SK-N-SH (cell line): Measurements from ENCODE around the gene ANKRD9. TPM values are rescaled to one million over a fixed set of nuclear protein-coding genes. Genes with fewer than 3 reads are reported as not detected.

ENCODE experiments used
- CTCF ChIA-PET: fragments of 300-600, 350-600 bp; formaldehyde crosslinking; extraction: SDS; loops from one replicate; lab custom pipeline; 2021; lab: Yijun Ruan, JAX
- POLR2A ChIA-PET: fragments of 350-600 bp; sonication (Branson Sonifier 250); formaldehyde crosslinking; extraction: SDS; loops from one replicate; lab custom pipeline; 2020; ENCODE audit warnings: antibody characterized with exemption, inconsistent platforms; lab: Yijun Ruan, JAX
- DNase-seq: peaks from one replicate; pipeline ENCODE4 v3.0.0; 2012
- H2AFZ ChIP-seq: fragments of 200-600 bp; sonication (generic); 2 replicates; pipeline ENCODE4 v1.8.1; 2016; ENCODE audit warnings: antibody characterized with exemption, mild to moderate bottlenecking, low read depth
- H3F3A ChIP-seq: fragments of 200-600 bp; sonication (generic); replicated peaks from 2 replicates; pipeline ENCODE3; 2016; ENCODE audit warnings: antibody characterized with exemption, mild to moderate bottlenecking; ENCODE audit not compliant: insufficient read depth
- H3K27ac ChIP-seq, 2 experiments: fragments of 200-500 bp in 1 of 2; fragments of 200-600 bp in 1 of 2; sonication (Bioruptor generic) in 1 of 2; sonication (generic), shearing (Covaris generic) in 1 of 2; 2 replicates each; pipeline versions ENCODE4 v1.5.1 to v1.6.1; 2014 to 2016; ENCODE audit warnings: low read depth in 2 of 2, inconsistent platforms in 1 of 2, low read length in 1 of 2, mild to moderate bottlenecking in 1 of 2, mixed read lengths in 1 of 2
- H3K27me3 ChIP-seq: fragments of 200-600 bp; sonication (generic), shearing (Covaris generic); 2 replicates; pipeline ENCODE4 v1.6.1; 2016; ENCODE audit warnings: mixed run types; ENCODE audit not compliant: insufficient read depth
- H3K36me3 ChIP-seq, 2 experiments: fragments of 200-500 bp in 1 of 2; fragments of 200-600 bp in 1 of 2; sonication (Bioruptor generic) in 1 of 2; sonication (generic) in 1 of 2; replicated peaks in 1 of 2; 2 replicates each; pipeline versions ENCODE3 to v1.5.1; 2014 to 2016; ENCODE audit warnings: low read length in 1 of 2, mild to moderate bottlenecking in 1 of 2; ENCODE audit not compliant: insufficient read depth in 2 of 2, control insufficient read depth in 1 of 2
- H3K4me1 ChIP-seq, 2 experiments: fragments of 200-500 bp in 1 of 2; fragments of 200-600 bp in 1 of 2; sonication (Bioruptor generic) in 1 of 2; sonication (generic), shearing (Covaris generic) in 1 of 2; 2 replicates each; pipeline versions ENCODE4 v1.5.1 to v1.6.1; 2014 to 2016; ENCODE audit warnings: low read depth in 1 of 2, low read length in 1 of 2, mixed run types in 1 of 2; ENCODE audit not compliant: insufficient read depth in 2 of 2, control insufficient read depth in 1 of 2
- H3K4me2 ChIP-seq: fragments of 200-600 bp; sonication (generic), shearing (Covaris generic); 2 replicates; pipeline ENCODE4 v1.6.1; 2017; ENCODE audit warnings: mixed run types
- H3K4me3 ChIP-seq, 2 experiments: fragments of 200-500 bp in 1 of 2; fragments of 200-600 bp in 1 of 2; sonication (Bioruptor generic) in 1 of 2; sonication (generic), shearing (Covaris generic) in 1 of 2; 2 replicates each; pipeline versions ENCODE4 v1.5.1 to v1.8.1; 2014 to 2016; ENCODE audit warnings: low read depth in 2 of 2, inconsistent platforms in 1 of 2, low read length in 1 of 2, mild to moderate bottlenecking in 1 of 2, mixed read lengths in 1 of 2, moderate library complexity in 1 of 2
- H3K79me2 ChIP-seq: fragments of 200-600 bp; sonication (generic); 2 replicates; pipeline ENCODE4 v1.8.1; 2017; ENCODE audit warnings: mild to moderate bottlenecking; ENCODE audit not compliant: insufficient read depth
- H3K9ac ChIP-seq: fragments of 200-600 bp; sonication (generic); 2 replicates; pipeline ENCODE4 v1.6.1; 2017; ENCODE audit warnings: mixed run types
- H3K9me2 ChIP-seq: fragments of 200-600 bp; sonication (generic); 2 replicates; pipeline ENCODE4 v1.6.1; 2017; ENCODE audit warnings: mixed run types
- H3K9me3 ChIP-seq: fragments of 200-600 bp; sonication (generic); 2 replicates; pipeline ENCODE4 v1.6.1; 2017; ENCODE audit warnings: mixed run types, mild to moderate bottlenecking, moderate library complexity
- H4K20me1 ChIP-seq: fragments of 200-600 bp; sonication (generic); 2 replicates; pipeline ENCODE4 v1.6.1; 2017; ENCODE audit warnings: mild to moderate bottlenecking, mixed run types; ENCODE audit not compliant: insufficient read depth
- EP300 ChIP-seq, 2 experiments: IDR thresholded peaks; 2 replicates each; pipeline versions ENCODE4 v1.4.0 to v1.6.1; 2012; ENCODE audit warnings: borderline replicate concordance in 1 of 2, low read depth in 1 of 2, low read length in 1 of 2
- FOXJ3 ChIP-seq: sonication (generic); formaldehyde crosslinking; IDR thresholded peaks from 2 replicates; pipeline ENCODE4 v1.5.1; 2020; ENCODE audit warnings: mild to moderate bottlenecking, missing genetic modification reagents
- GATA2 ChIP-seq: sonication (generic); formaldehyde crosslinking; IDR thresholded peaks from 2 replicates; pipeline ENCODE4 v1.5.0; 2020; ENCODE audit warnings: mild to moderate bottlenecking, missing genetic modification reagents
- IRF3 ChIP-seq: fragments of 150-350 bp; IDR thresholded peaks from 2 replicates; pipeline ENCODE4 v1.6.1; 2016; ENCODE audit warnings: mild to moderate bottlenecking, low read depth, low read length
- JUND ChIP-seq: IDR thresholded peaks from 2 replicates; pipeline ENCODE4 v1.4.0; 2012
- NFIC ChIP-seq: IDR thresholded peaks from 2 replicates; pipeline ENCODE4 v1.4.0; 2012; ENCODE audit warnings: borderline replicate concordance
- NRF1 ChIP-seq: IDR thresholded peaks from 2 replicates; pipeline ENCODE4 v1.6.1; 2012; ENCODE audit warnings: low read depth, mild to moderate bottlenecking, low read length
- PBX3 ChIP-seq: IDR thresholded peaks from 2 replicates; pipeline ENCODE4; 2012
- RCOR1 ChIP-seq: fragments of 150-350 bp; IDR thresholded peaks from 2 replicates; pipeline ENCODE4 v1.6.1; 2017; ENCODE audit warnings: antibody characterized with exemption, low read length
- RXRA ChIP-seq: IDR thresholded peaks from 2 replicates; pipeline ENCODE4 v1.4.0; 2012; ENCODE audit warnings: low read depth, mild to moderate bottlenecking, borderline replicate concordance
- SMC3 ChIP-seq: IDR thresholded peaks from 2 replicates; pipeline ENCODE4 v1.6.1; 2012; ENCODE audit warnings: low read depth, low read length, improper control_type of control experiment
- TAF1 ChIP-seq: IDR thresholded peaks from 2 replicates; pipeline ENCODE4 v1.6.1; 2012; ENCODE audit warnings: low read depth, mild to moderate bottlenecking, low read length, moderate library complexity, borderline replicate concordance
- YY1 ChIP-seq: IDR thresholded peaks from 2 replicates; pipeline ENCODE4 v1.4.0; 2012; ENCODE audit warnings: low read depth, mild to moderate bottlenecking
- WGBS: methylation state at CpG from one replicate; pipeline ENCODE4 v1.1.6; 2017; ENCODE audit warnings: low lambda C conversion rate; 5-methylcytosine and 5-hydroxymethylcytosine counted together
- polyA plus RNA-seq, 3 experiments: library from polyadenylated mRNA; depleted of rRNA; stranded (reverse); fragments of >200 nt; gene quantifications; 2 replicates each; pipeline ENCODE4 v1.2.3, GENCODE V29; 2012
- TF ChIP-seq, protein P1 (sequence below): IDR thresholded peaks from 2 replicates; pipeline ENCODE4 v1.4.0; 2012; ENCODE audit warnings: low read depth, borderline replicate concordance
- TF ChIP-seq, protein P2 (sequence below): fragments of 200-600 bp; sonication (generic); IDR thresholded peaks from 2 replicates; pipeline ENCODE4 v1.6.1; 2017; ENCODE audit warnings: antibody characterized with exemption, mild to moderate bottlenecking, moderate library complexity
- TF ChIP-seq, protein P3 (sequence below): IDR thresholded peaks from 2 replicates; pipeline ENCODE4 v1.6.1; 2012; ENCODE audit warnings: mild to moderate bottlenecking, low read depth, low read length, moderate library complexity

ANKRD9 gene
- polyA plus RNA-seq, 1 of the 3 experiments (the other 2 are of a cell fraction), result 21.3 TPM

DNA sequence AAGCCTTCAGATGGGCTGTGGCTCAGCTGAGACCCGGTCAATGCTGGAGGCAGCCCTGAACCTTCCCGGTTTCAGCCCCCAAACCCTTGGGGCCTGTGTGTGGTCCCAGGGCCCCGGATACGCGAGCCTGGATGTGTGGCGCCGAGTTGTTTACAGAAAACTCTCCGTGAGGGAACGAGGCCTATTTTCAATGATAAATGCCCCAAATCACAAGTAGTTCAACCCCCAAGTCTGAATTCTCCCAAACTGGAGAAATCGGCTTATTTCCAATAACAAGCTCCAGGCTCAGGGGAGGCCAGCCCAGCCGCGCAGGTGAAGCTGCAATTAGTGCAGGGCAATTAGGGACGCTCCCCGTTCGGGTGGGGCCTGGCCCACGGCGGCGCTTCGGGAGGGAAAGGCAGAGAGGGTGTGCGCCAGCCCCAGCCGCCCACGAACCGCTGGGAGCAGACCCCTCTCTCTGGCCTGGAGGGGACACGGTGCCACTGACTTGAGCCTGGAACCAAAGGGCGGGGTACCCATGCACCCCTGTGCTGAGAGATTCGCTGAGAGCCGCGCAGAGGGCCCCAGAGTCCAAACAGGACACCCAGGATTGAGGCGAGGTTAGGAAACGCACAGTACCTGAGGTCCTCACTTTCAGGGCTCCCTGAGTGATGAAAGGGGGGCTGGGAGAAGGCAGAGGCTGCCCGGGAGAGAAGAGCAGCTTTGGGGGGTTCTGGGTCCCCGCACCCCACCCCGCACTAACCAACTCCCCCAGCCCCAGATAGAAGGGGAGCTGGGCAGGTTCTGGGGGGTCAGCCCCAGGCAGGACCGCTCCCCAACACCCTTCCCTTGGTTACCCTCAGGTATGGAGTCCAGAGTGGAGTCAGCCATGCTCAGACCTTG lies 14.2 kb upstream of the ANKRD9 start:
- peaks cover 0 to 12% of the 10 kb centered on the region in 2 experiments; a peak in 2 of 4 replicates for H3K4me1 ChIP-seq
- no peaks in the 10 kb centered on the region for H3K27me3 ChIP-seq
- 86% methylated on average over 27 of the region's 34 CpGs for WGBS
- H3K9me3 ChIP-seq, result no peaks in the 10 kb centered on the region
- H3K36me3 ChIP-seq, result no peaks in the 10 kb centered on the region
- ChIA-PET POLR2A (interaction anchor here (0.9 to 1.2 kb wide), 2 partner anchors 68 kb away, joined by 3 read pairs; no protein-coding TSS in a partner anchor), CTCF (interaction anchor here (0.7 to 4.4 kb wide), 23 partner anchors 8 to 309 kb away, joined by 3 to 36 read pairs (median 6); no protein-coding TSS in a partner anchor)
- no peaks in the 10 kb centered on the region for H3K9me2 ChIP-seq
- peaks cover 8% of the 10 kb centered on the region for H3F3A ChIP-seq
- peak overlapping the region in 1 of 2 experiments; percentile 20; a peak in 1 of 4 replicates for H3K27ac ChIP-seq
- no peaks in the 10 kb centered on the region for H3K79me2 ChIP-seq
- TF ChIP-seq GATA2 (no peak), EP300 (IDR thresholded peaks at IDR 0.05; ENCODE audit: borderline replicate concordance in 1 of 2, low read depth in 1 of 2, low read length in 1 of 2) (no peak), NFIC (no peak), YY1 (no peak), TAF1 (no peak), SMC3 (no peak), RCOR1 (no peak), IRF3 (no peak), RXRA (no peak), FOXJ3 (CRISPR knock-in tag) (no peak)
- TF ChIP-seq, protein P1, sequence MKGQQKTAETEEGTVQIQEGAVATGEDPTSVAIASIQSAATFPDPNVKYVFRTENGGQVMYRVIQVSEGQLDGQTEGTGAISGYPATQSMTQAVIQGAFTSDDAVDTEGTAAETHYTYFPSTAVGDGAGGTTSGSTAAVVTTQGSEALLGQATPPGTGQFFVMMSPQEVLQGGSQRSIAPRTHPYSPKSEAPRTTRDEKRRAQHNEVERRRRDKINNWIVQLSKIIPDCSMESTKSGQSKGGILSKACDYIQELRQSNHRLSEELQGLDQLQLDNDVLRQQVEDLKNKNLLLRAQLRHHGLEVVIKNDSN, result no peak
- TF ChIP-seq, all 33 proteins: peak for 0
- peak overlapping the region; percentile 92 for H2AFZ ChIP-seq
- no peak for DNase-seq
- H3K9ac ChIP-seq, result 0 out of 2 replicates have a peak overlapping the region, but pooled peaks have one; percentile 8
- H3K4me2 ChIP-seq, result peak overlapping the region; percentile 79
- no peaks in the 10 kb centered on the region for H4K20me1 ChIP-seq
- peak overlapping the region; percentile 12 to 69; a peak in 2 of 4 replicates for H3K4me3 ChIP-seq

- H3K4me2 ChIP-seq, result no peak overlapping the region
- no peaks in the 10 kb centered on the region for H4K20me1 ChIP-seq
- ChIA-PET CTCF (interaction anchor here (1.2 to 4.4 kb wide), 5 partner anchors 15 to 206 kb away, joined by 5 to 36 read pairs (median 15); no protein-coding TSS in a partner anchor), POLR2A (interaction anchor here (0.9 kb wide), 1 partner anchor 68 kb away, joined by 3 read pairs; no protein-coding TSS in a partner anchor)
- no peak for DNase-seq
- no peaks in the 10 kb centered on the region for H3K27me3 ChIP-seq
- H3K9ac ChIP-seq, result no peak overlapping the region
- H2AFZ ChIP-seq, result 0 out of 2 replicates have a peak overlapping the region, but pooled peaks have one; percentile 57
- no peaks in the 10 kb centered on the region for H3K36me3 ChIP-seq
- whole genome bisulfite sequencing, result 86% methylated on average over 3 of the region's 3 CpGs
- H3K79me2 ChIP-seq, result no peaks in the 10 kb centered on the region
- H3K4me1 ChIP-seq, result peaks cover 0 to 12% of the 10 kb centered on the region in 2 experiments; a peak in 2 of 4 replicates
- H3K9me3 ChIP-seq, result no peaks in the 10 kb centered on the region
- no peak overlapping the region for H3K27ac ChIP-seq
- H3F3A ChIP-seq, result peaks cover 11% of the 10 kb centered on the region
- H3K9me2 ChIP-seq, result no peaks in the 10 kb centered on the region
- H3K4me3 ChIP-seq, result no peak overlapping the region
- TF ChIP-seq NRF1 (no peak), PBX3 (no peak), RCOR1 (no peak), JUND (no peak), TAF1 (no peak), FOXJ3 (CRISPR knock-in tag) (no peak), GATA2 (no peak)
- TF ChIP-seq, protein P2, sequence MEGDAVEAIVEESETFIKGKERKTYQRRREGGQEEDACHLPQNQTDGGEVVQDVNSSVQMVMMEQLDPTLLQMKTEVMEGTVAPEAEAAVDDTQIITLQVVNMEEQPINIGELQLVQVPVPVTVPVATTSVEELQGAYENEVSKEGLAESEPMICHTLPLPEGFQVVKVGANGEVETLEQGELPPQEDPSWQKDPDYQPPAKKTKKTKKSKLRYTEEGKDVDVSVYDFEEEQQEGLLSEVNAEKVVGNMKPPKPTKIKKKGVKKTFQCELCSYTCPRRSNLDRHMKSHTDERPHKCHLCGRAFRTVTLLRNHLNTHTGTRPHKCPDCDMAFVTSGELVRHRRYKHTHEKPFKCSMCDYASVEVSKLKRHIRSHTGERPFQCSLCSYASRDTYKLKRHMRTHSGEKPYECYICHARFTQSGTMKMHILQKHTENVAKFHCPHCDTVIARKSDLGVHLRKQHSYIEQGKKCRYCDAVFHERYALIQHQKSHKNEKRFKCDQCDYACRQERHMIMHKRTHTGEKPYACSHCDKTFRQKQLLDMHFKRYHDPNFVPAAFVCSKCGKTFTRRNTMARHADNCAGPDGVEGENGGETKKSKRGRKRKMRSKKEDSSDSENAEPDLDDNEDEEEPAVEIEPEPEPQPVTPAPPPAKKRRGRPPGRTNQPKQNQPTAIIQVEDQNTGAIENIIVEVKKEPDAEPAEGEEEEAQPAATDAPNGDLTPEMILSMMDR, result no peak
- TF ChIP-seq, protein P3, sequence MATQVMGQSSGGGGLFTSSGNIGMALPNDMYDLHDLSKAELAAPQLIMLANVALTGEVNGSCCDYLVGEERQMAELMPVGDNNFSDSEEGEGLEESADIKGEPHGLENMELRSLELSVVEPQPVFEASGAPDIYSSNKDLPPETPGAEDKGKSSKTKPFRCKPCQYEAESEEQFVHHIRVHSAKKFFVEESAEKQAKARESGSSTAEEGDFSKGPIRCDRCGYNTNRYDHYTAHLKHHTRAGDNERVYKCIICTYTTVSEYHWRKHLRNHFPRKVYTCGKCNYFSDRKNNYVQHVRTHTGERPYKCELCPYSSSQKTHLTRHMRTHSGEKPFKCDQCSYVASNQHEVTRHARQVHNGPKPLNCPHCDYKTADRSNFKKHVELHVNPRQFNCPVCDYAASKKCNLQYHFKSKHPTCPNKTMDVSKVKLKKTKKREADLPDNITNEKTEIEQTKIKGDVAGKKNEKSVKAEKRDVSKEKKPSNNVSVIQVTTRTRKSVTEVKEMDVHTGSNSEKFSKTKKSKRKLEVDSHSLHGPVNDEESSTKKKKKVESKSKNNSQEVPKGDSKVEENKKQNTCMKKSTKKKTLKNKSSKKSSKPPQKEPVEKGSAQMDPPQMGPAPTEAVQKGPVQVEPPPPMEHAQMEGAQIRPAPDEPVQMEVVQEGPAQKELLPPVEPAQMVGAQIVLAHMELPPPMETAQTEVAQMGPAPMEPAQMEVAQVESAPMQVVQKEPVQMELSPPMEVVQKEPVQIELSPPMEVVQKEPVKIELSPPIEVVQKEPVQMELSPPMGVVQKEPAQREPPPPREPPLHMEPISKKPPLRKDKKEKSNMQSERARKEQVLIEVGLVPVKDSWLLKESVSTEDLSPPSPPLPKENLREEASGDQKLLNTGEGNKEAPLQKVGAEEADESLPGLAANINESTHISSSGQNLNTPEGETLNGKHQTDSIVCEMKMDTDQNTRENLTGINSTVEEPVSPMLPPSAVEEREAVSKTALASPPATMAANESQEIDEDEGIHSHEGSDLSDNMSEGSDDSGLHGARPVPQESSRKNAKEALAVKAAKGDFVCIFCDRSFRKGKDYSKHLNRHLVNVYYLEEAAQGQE, result no peak
Measured at GRCh38 chr14:102523200-102523568, 13.6 kb upstream of the ANKRD9 start.
